SIG-M5 treated with dmso at 0.1 percent for 504 hours (cell line): ENCODE measurements around the gene DNAJB6.

Experiments
- DNase-seq: peaks from one replicate; lab custom pipeline; 2025; ENCODE audit not compliant: unreplicated experiment; lab: John Stamatoyannopoulos, UW

The DNAJB6 gene

GRCh38 chr7:157425137-157425731, 88.4 kb downstream of the DNAJB6 start:
- no peak for DNase-seq

GRCh38 chr7:157425761-157426160, 89.0 kb downstream of the DNAJB6 start:
- DNase-seq, result no peak

- DNase-seq, result no peak
Measured at GRCh38 chr7:157426463-157427301, 89.9 kb downstream of the DNAJB6 start.

- no peak for DNase-seq
Measured at GRCh38 chr7:157427811-157428553, 91.2 kb downstream of the DNAJB6 start.

- DNase-seq, result no peak
Measured at GRCh38 chr7:157428554-157428945, 91.7 kb downstream of the DNAJB6 start.

- DNase-seq, result no peak
Measured at GRCh38 chr7:157429001-157429679, 92.3 kb downstream of the DNAJB6 start.

- no peak for DNase-seq
Measured at GRCh38 chr7:157429680-157430224, 92.9 kb downstream of the DNAJB6 start.

- no peak for DNase-seq
Measured at GRCh38 chr7:157430721-157431120, 93.9 kb downstream of the DNAJB6 start.

GRCh38 chr7:157431173-157431950, 94.6 kb downstream of the DNAJB6 start:
- DNase-seq, result no peak

- no peak for DNase-seq
Measured at GRCh38 chr7:157431951-157432540, 95.2 kb downstream of the DNAJB6 start.

- peak; percentile 67 for DNase-seq
Measured at GRCh38 chr7:157432541-157432956, 95.7 kb downstream of the DNAJB6 start.

- DNase-seq, result peak; percentile 14
Measured at GRCh38 chr7:157432957-157433576, 96.3 kb downstream of the DNAJB6 start.

- no peak for DNase-seq
Measured at GRCh38 chr7:157433628-157434027, 96.8 kb downstream of the DNAJB6 start.

- DNase-seq, result no peak
Measured at GRCh38 chr7:157434231-157434630, 97.4 kb downstream of the DNAJB6 start.

- DNase-seq, result no peak
Measured at GRCh38 chr7:157434701-157435100, 97.9 kb downstream of the DNAJB6 start.

- DNase-seq, result peak; percentile 18
Measured at GRCh38 chr7:157436076-157436475, 99.3 kb downstream of the DNAJB6 start.

GRCh38 chr7:157436763-157437480, 100.1 kb downstream of the DNAJB6 start:
- peak; percentile 7 for DNase-seq

GRCh38 chr7:157437519-157438061, 100.8 kb downstream of the DNAJB6 start:
- DNase-seq, result no peak
